Measurements from ENCODE around the gene ANKRD60.

The ANKRD60 gene

GRCh38 chr20:58243653-58244410, 15.4 kb upstream of the ANKRD60 start:
- DNase-seq = no peak

- DNase-seq = no peak
These were observed 14.4 kb upstream of the ANKRD60 start for GRCh38 chr20:58242824-58243223.

- DNase-seq = no peak
These were observed 13.5 kb upstream of the ANKRD60 start for GRCh38 chr20:58241766-58242465.

GRCh38 chr20:58240471-58240870, 12.0 kb upstream of the ANKRD60 start:
- DNase-seq = no peak

- no peak for DNase-seq
These were observed 10.8 kb upstream of the ANKRD60 start for GRCh38 chr20:58239216-58239615.

- DNase-seq = no peak
These were observed 10.0 kb upstream of the ANKRD60 start for GRCh38 chr20:58238490-58238889.

GRCh38 chr20:58237318-58238132, 9.1 kb upstream of the ANKRD60 start:
- DNase-seq = no peak

GRCh38 chr20:58236612-58237317, 8.3 kb upstream of the ANKRD60 start:
- DNase-seq = peak; percentile 5 to 77 (median 47)

- DNase-seq = no peak
These were observed 6.6 kb upstream of the ANKRD60 start for GRCh38 chr20:58235010-58235409.

- no peak for DNase-seq
These were observed 5.6 kb upstream of the ANKRD60 start for GRCh38 chr20:58233881-58234528.

- DNase-seq = no peak
These were observed 4.9 kb upstream of the ANKRD60 start for GRCh38 chr20:58233393-58233792.

- no peak for DNase-seq
These were observed 3.2 kb upstream of the ANKRD60 start for GRCh38 chr20:58231683-58232082.

- no peak for DNase-seq
These were observed 845 bp upstream of the ANKRD60 start for GRCh38 chr20:58229198-58229798.

- no peak for DNase-seq
These were observed 360 bp downstream of the ANKRD60 start for GRCh38 chr20:58228103-58228483.

- no peak for DNase-seq
These were observed 906 bp downstream of the ANKRD60 start for GRCh38 chr20:58227391-58228102.

GRCh38 chr20:58225452-58226200, 2.8 kb downstream of the ANKRD60 start:
- DNase-seq = no peak

- no peak for DNase-seq
These were observed 3.5 kb downstream of the ANKRD60 start for GRCh38 chr20:58224974-58225373.

GRCh38 chr20:58224097-58224496, 4.4 kb downstream of the ANKRD60 start:
- no peak for DNase-seq

GRCh38 chr20:58223358-58223941, 5.0 kb downstream of the ANKRD60 start:
- no peak for DNase-seq

GRCh38 chr20:58222446-58222845, 6.0 kb downstream of the ANKRD60 start:
- no peak for DNase-seq
